Measurements from ENCODE around the gene PITRM1. TPM values are rescaled to one million over a fixed set of nuclear protein-coding genes. Genes with fewer than 3 reads are reported as not detected.

The PITRM1 gene
- total RNA-seq, 1 experiment from 2014 or later = 70.4 TPM

DNA sequence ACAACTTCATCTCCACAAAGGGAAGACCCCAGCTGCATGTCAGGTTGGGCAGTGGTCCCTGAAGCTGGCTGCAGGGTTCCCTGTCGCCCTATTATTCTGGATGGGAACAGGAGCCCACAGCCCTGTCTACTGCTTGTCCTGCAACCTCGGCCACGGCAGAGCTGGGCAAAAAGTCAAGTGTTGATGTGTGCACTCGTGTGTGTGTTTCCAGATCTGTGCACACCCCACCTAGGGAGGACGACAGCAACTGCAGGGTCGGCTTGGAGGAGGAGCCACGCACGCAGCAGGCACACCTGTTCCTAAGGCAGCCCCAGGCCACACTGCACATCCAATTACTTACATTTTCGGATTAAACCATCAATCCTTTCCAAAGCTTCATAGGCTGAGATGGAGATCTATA is 23.6 kb downstream of the PITRM1 start:
- H3K4me3 Mint-ChIP-seq (ENCODE audit: low read depth, unreplicated experiment) = no peak overlapping the region

DNA sequence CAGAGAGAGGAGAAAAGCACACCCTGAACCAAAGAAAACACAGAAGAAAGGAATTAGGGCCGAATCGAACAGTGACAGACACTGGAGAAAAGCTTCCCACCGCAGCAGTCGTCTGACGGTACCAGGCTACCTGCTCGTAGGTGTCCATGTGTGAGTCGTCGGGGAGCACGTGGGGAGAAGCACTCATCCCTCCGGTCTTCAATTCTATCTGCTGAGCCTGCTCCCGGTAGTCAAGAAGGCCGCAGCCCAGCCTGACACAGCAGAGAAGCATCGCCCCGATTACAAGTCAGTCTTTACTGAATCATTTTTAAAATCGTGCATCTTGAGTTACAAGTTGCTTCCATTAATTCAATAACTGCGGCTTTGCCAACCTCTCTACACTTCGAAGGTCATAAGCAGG is 24.5 kb downstream of the PITRM1 start:
- TF ChIP-seq, protein P1, sequence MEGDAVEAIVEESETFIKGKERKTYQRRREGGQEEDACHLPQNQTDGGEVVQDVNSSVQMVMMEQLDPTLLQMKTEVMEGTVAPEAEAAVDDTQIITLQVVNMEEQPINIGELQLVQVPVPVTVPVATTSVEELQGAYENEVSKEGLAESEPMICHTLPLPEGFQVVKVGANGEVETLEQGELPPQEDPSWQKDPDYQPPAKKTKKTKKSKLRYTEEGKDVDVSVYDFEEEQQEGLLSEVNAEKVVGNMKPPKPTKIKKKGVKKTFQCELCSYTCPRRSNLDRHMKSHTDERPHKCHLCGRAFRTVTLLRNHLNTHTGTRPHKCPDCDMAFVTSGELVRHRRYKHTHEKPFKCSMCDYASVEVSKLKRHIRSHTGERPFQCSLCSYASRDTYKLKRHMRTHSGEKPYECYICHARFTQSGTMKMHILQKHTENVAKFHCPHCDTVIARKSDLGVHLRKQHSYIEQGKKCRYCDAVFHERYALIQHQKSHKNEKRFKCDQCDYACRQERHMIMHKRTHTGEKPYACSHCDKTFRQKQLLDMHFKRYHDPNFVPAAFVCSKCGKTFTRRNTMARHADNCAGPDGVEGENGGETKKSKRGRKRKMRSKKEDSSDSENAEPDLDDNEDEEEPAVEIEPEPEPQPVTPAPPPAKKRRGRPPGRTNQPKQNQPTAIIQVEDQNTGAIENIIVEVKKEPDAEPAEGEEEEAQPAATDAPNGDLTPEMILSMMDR (IDR thresholded peaks at IDR 0.05; ENCODE audit: unreplicated experiment) = no peak
- H3K36me3 Mint-ChIP-seq (ENCODE audit: insufficient read depth, unreplicated experiment) = peaks cover 69% of the 10 kb centered on the region
- intact Hi-C loops (cut with micrococcal nuclease; ENCODE audit: unreplicated experiment) = no loop called here
- no peaks in the 10 kb centered on the region for H3K27me3 Mint-ChIP-seq (ENCODE audit: unreplicated experiment)
- CTCF ChIA-PET = no interaction called here
- no peaks in the 10 kb centered on the region for H3K4me1 Mint-ChIP-seq (ENCODE audit: low read depth, unreplicated experiment)
- no peaks in the 10 kb centered on the region for H3K9me3 Mint-ChIP-seq (ENCODE audit: low read depth, unreplicated experiment)
- DNase-seq = no peak
- no peak overlapping the region for H3K4me3 Mint-ChIP-seq (ENCODE audit: low read depth, unreplicated experiment)
- BruUV-seq (replicated peaks) = no TSS peak
- H3K27ac Mint-ChIP-seq (ENCODE audit: unreplicated experiment) = no peak overlapping the region

More for the DNA sequence above, 23.6 kb downstream of the PITRM1 start:
- no peaks in the 10 kb centered on the region for H3K27me3 Mint-ChIP-seq (ENCODE audit: unreplicated experiment)
- H3K4me1 Mint-ChIP-seq (ENCODE audit: low read depth, unreplicated experiment) = no peaks in the 10 kb centered on the region
- intact Hi-C loops (cut with micrococcal nuclease; ENCODE audit: unreplicated experiment) = no loop called here
- DNase-seq = no peak
- TF ChIP-seq, protein P1 (IDR thresholded peaks at IDR 0.05; ENCODE audit: unreplicated experiment) = no peak
- CTCF ChIA-PET = no interaction called here
- no peaks in the 10 kb centered on the region for H3K9me3 Mint-ChIP-seq (ENCODE audit: low read depth, unreplicated experiment)
- H3K36me3 Mint-ChIP-seq (ENCODE audit: insufficient read depth, unreplicated experiment) = peaks cover 62% of the 10 kb centered on the region
- BruUV-seq (replicated peaks) = no TSS peak
- no peak overlapping the region for H3K27ac Mint-ChIP-seq (ENCODE audit: unreplicated experiment)

- H3K27me3 Mint-ChIP-seq (ENCODE audit: unreplicated experiment) = no peaks in the 10 kb centered on the region
- no peak for DNase-seq
- no peak overlapping the region for H3K27ac Mint-ChIP-seq (ENCODE audit: unreplicated experiment)
- CTCF ChIA-PET = no interaction called here
- H3K4me1 Mint-ChIP-seq (ENCODE audit: low read depth, unreplicated experiment) = no peaks in the 10 kb centered on the region
- H3K36me3 Mint-ChIP-seq (ENCODE audit: insufficient read depth, unreplicated experiment) = peaks cover 72% of the 10 kb centered on the region
- TF ChIP-seq, protein P1 (IDR thresholded peaks at IDR 0.05; ENCODE audit: unreplicated experiment) = no peak
- no TSS peak for BruUV-seq (replicated peaks)
- H3K9me3 Mint-ChIP-seq (ENCODE audit: low read depth, unreplicated experiment) = no peaks in the 10 kb centered on the region
- intact Hi-C loops (cut with micrococcal nuclease; ENCODE audit: unreplicated experiment) = no loop called here
- no peak overlapping the region for H3K4me3 Mint-ChIP-seq (ENCODE audit: low read depth, unreplicated experiment)
Measured at GRCh38 chr10:3147117-3147820, 25.3 kb downstream of the PITRM1 start.

- no peak overlapping the region for H3K27ac Mint-ChIP-seq (ENCODE audit: unreplicated experiment)
- DNase-seq = no peak
- no TSS peak for BruUV-seq (replicated peaks)
- TF ChIP-seq, protein P1 (IDR thresholded peaks at IDR 0.05; ENCODE audit: unreplicated experiment) = no peak
- intact Hi-C loops (cut with micrococcal nuclease; ENCODE audit: unreplicated experiment) = no loop called here
- no peak overlapping the region for H3K4me3 Mint-ChIP-seq (ENCODE audit: low read depth, unreplicated experiment)
- no peaks in the 10 kb centered on the region for H3K4me1 Mint-ChIP-seq (ENCODE audit: low read depth, unreplicated experiment)
- peaks cover 73% of the 10 kb centered on the region for H3K36me3 Mint-ChIP-seq (ENCODE audit: insufficient read depth, unreplicated experiment)
- CTCF ChIA-PET = no interaction called here
- H3K9me3 Mint-ChIP-seq (ENCODE audit: low read depth, unreplicated experiment) = no peaks in the 10 kb centered on the region
- no peaks in the 10 kb centered on the region for H3K27me3 Mint-ChIP-seq (ENCODE audit: unreplicated experiment)
Measured at GRCh38 chr10:3146289-3146688, 26.3 kb downstream of the PITRM1 start.

Measured in Calu3 (cell line).